ENCODE measurements around the gene AGK.

Gene AGK

GRCh38 chr7:141551094-141551781 lies at the start of gene AGK:
Gene AGK, plus strand, starts transcription at chr7:141551410. Its CDS starts 4,057 bp downstream, at chr7:141555467.
- DNase-seq (ENCODE audit: low read depth): peak; percentile 84

GRCh38 chr7:141501451-141501850 lies 49.8 kb upstream of the AGK start:
- DNase-seq (ENCODE audit: low read depth): no peak

- DNase-seq (ENCODE audit: low read depth): no peak
Observed at GRCh38 chr7:141511316-141511675, 39.9 kb upstream of the AGK start.

GRCh38 chr7:141511676-141512396 lies 39.4 kb upstream of the AGK start:
- no peak for DNase-seq (ENCODE audit: low read depth)

- no peak for DNase-seq (ENCODE audit: low read depth)
Observed at GRCh38 chr7:141512597-141512996, 38.6 kb upstream of the AGK start.

GRCh38 chr7:141513720-141514119 lies 37.5 kb upstream of the AGK start:
- no peak for DNase-seq (ENCODE audit: low read depth)

GRCh38 chr7:141515941-141516340 lies 35.3 kb upstream of the AGK start:
- DNase-seq (ENCODE audit: low read depth): no peak

GRCh38 chr7:141519623-141520022 lies 31.6 kb upstream of the AGK start:
- no peak for DNase-seq (ENCODE audit: low read depth)

- DNase-seq (ENCODE audit: low read depth): no peak
Observed at GRCh38 chr7:141522657-141523342, 28.4 kb upstream of the AGK start.

- DNase-seq (ENCODE audit: low read depth): no peak
Observed at GRCh38 chr7:141525973-141526514, 25.2 kb upstream of the AGK start.

- DNase-seq (ENCODE audit: low read depth): no peak
Observed at GRCh38 chr7:141527076-141527475, 24.1 kb upstream of the AGK start.

GRCh38 chr7:141528399-141528798 lies 22.8 kb upstream of the AGK start:
- DNase-seq (ENCODE audit: low read depth): no peak

GRCh38 chr7:141533149-141533949 lies 17.9 kb upstream of the AGK start:
- peak; percentile 73 for DNase-seq (ENCODE audit: low read depth)

GRCh38 chr7:141534757-141535737 lies 16.2 kb upstream of the AGK start:
- no peak for DNase-seq (ENCODE audit: low read depth)

GRCh38 chr7:141537906-141538305 lies 13.3 kb upstream of the AGK start:
- DNase-seq (ENCODE audit: low read depth): no peak

GRCh38 chr7:141541375-141541774 lies 9.8 kb upstream of the AGK start:
- no peak for DNase-seq (ENCODE audit: low read depth)

GRCh38 chr7:141544831-141545230 lies 6.4 kb upstream of the AGK start:
- no peak for DNase-seq (ENCODE audit: low read depth)

GRCh38 chr7:141549582-141549981 lies 1.6 kb upstream of the AGK start:
- no peak for DNase-seq (ENCODE audit: low read depth)

- DNase-seq (ENCODE audit: low read depth): peak; percentile 17
Observed at GRCh38 chr7:141550386-141551093, 670 bp upstream of the AGK start.

- no peak for DNase-seq (ENCODE audit: low read depth)
Observed at GRCh38 chr7:141551782-141552181, 572 bp downstream of the AGK start.

Data from ELR (cell line).